Tibial artery (tissue), 4 donors: ENCODE measurements around the gene TSBP1.

Source experiments
- DNase-seq, 2 donors: peaks; one replicate each; pipeline ENCODE4 v3.0.0-alpha.2; 2019
- H3K27ac ChIP-seq, 2 donors: fragments of 200-600 bp; sonication (generic) in 1 of 2; 1 replicate in 1 of 2; 2 replicates in 1 of 2; pipeline ENCODE4 v1.5.1; 2018 to 2019; ENCODE audit warnings: mild to moderate bottlenecking in 1 of 2
- H3K27me3 ChIP-seq, 2 donors: fragments of 200-600 bp; sonication (generic) in 1 of 2; one replicate each; pipeline versions ENCODE4 v1.5.1 to v1.6.0; 2016 to 2019
- H3K36me3 ChIP-seq, 3 donors: fragments of 200-600 bp; sonication (generic) in 2 of 3; one replicate each; pipeline ENCODE4 v1.5.1; 2016 to 2019; ENCODE audit warnings: mild to moderate bottlenecking in 2 of 3
- H3K4me1 ChIP-seq, 4 donors: fragments of 200-600 bp; sonication (generic) in 2 of 4; 1 replicate in 3 of 4; 2 replicates in 1 of 4; pipeline ENCODE4 v1.5.1; 2016 to 2019
- H3K4me3 ChIP-seq, 2 donors: fragments of 200-600 bp; sonication (generic) in 1 of 2; 1 replicate in 1 of 2; 2 replicates in 1 of 2; pipeline ENCODE4 v1.5.1; 2018 to 2019; ENCODE audit warnings: mild to moderate bottlenecking in 2 of 2
- H3K9me3 ChIP-seq, 3 donors: fragments of 200-600 bp; sonication (generic) in 1 of 3; one replicate each; pipeline ENCODE4 v1.5.1; 2016 to 2019
- intact Hi-C: fragments of 100-400 bp; cut with DNase I; formaldehyde crosslinking; loops from one replicate; pipeline ENCODE4 v1.15.0; 2023; ENCODE audit warnings: low total_unique reads
- TF ChIP-seq, protein P1 (sequence below), 2 experiments: fragments of 200-600 bp in 1 of 2; fragments of 450-650 bp in 1 of 2; IDR thresholded peaks; one replicate each; pipeline ENCODE4 v1.5.1; 2017 to 2019; ENCODE audit warnings: antibody characterized with exemption in 2 of 2, mild to moderate bottlenecking in 1 of 2, moderate library complexity in 1 of 2

Gene TSBP1

DNA sequence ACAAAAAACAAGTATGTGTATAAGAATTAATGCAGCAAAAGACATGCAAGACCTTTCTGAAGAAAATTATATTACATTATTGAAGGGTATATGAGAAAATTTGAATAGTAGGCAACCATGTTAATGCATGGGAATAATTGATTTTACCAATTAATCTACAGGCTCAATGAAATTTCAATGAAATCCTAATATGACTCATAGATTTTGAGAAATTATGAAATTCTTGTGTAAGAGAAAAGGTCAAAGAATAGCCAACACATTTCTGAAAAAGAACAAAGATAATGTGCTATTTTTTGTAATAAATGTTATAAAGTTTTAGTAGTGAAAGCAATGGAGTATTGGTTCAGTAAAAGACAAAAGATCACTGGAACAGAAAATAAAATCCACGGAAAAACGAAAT is 18.4 kb downstream of the TSBP1 start:
- no peak for DNase-seq
- Histone ChIP-seq H3K27ac (no peak overlapping the region), H3K27me3 (no peaks in the 10 kb centered on the region), H3K9me3 (no peaks in the 10 kb centered on the region), H3K36me3 (no peaks in the 10 kb centered on the region), H3K4me1 (no peaks in the 10 kb centered on the region), H3K4me3 (no peak overlapping the region)
- intact Hi-C loops, result no loop called here
- TF ChIP-seq, protein P1, sequence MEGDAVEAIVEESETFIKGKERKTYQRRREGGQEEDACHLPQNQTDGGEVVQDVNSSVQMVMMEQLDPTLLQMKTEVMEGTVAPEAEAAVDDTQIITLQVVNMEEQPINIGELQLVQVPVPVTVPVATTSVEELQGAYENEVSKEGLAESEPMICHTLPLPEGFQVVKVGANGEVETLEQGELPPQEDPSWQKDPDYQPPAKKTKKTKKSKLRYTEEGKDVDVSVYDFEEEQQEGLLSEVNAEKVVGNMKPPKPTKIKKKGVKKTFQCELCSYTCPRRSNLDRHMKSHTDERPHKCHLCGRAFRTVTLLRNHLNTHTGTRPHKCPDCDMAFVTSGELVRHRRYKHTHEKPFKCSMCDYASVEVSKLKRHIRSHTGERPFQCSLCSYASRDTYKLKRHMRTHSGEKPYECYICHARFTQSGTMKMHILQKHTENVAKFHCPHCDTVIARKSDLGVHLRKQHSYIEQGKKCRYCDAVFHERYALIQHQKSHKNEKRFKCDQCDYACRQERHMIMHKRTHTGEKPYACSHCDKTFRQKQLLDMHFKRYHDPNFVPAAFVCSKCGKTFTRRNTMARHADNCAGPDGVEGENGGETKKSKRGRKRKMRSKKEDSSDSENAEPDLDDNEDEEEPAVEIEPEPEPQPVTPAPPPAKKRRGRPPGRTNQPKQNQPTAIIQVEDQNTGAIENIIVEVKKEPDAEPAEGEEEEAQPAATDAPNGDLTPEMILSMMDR (IDR thresholded peaks at IDR 0.05), result no peak

DNA sequence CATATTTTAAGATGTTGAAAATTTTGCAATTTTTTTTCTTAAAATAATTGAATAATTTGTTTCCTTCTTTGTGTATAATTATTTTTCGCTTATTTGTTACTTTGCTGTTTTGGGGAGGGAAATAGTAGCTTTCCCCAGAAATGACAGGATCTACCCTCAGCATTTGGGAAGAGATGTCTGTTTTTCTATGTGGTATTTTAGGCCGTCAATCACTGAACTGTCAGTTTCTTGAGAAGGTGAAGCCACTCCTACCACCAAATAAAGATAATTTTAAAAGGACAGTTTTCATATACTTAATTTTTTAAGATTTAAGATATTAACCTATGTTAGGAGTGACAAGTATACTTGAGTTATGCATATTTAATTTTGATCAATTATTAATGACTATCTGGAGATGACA is 31.5 kb downstream of the TSBP1 start:
- no peaks in the 10 kb centered on the region for H3K27me3 ChIP-seq
- no peaks in the 10 kb centered on the region for H3K4me1 ChIP-seq
- intact Hi-C loops, result no loop called here
- no peaks in the 10 kb centered on the region for H3K9me3 ChIP-seq
- no peak for DNase-seq
- no peaks in the 10 kb centered on the region for H3K36me3 ChIP-seq
- H3K4me3 ChIP-seq, result no peak overlapping the region
- TF ChIP-seq, protein P1 (IDR thresholded peaks at IDR 0.05), result no peak
- H3K27ac ChIP-seq, result no peak overlapping the region

DNA sequence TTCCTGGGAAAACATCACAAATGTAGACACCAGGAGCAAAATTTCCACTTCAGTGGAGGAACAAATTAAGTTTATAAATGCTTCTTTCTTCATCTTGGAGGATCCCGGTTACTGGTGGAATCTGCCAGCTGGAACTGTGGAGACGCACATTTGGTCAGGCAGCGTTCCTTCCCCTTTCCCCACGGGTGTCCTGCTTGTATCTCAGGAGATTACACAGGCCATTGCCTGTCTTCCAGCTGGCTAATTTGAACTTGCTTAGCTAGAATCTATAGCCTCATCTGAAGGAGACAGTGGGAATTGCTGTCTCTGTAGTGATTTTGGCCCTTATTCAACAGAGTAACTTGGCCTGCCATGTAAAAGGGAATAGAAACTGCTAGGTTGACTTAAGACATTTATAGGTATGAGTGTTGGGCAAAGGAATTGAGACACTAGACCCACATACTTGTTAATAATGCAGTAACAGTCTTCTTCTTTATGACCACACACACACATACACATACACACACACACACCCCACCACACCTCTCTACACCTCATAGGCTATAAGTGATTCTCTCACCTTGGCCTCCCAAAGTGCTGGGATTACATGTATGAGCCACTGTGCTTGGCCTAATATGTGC is 34.4 kb downstream of the TSBP1 start:
- Histone ChIP-seq H3K4me3 (no peak overlapping the region), H3K27ac (no peak overlapping the region), H3K27me3 (no peaks in the 10 kb centered on the region), H3K36me3 (no peaks in the 10 kb centered on the region), H3K4me1 (no peaks in the 10 kb centered on the region), H3K9me3 (no peaks in the 10 kb centered on the region)
- intact Hi-C loops, result no loop called here
- TF ChIP-seq, protein P1 (IDR thresholded peaks at IDR 0.05), result no peak
- DNase-seq, result no peak

DNA sequence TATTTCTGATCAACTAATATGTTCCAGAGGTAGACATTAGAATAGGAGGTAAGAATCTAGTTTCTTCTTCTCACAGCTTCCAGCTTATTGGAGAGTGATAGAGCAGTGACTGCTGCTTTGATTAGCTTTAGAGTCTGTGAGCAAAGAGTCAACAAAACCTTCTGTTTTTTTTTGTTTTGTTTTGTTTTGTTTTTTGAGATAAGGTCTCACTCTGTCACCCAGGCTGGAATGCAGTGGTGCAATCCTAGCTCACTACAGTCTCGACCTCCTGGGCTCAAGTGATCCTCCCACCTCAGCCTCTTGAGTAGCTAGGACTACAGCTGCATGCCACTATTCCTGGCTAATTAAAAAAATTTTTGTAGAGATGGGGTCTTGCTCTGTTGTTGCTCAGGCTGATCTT is 39.3 kb downstream of the TSBP1 start:
- TF ChIP-seq, protein P1 (IDR thresholded peaks at IDR 0.05), result no peak
- no peak overlapping the region for H3K27ac ChIP-seq
- no peak overlapping the region for H3K4me3 ChIP-seq
- H3K36me3 ChIP-seq, result no peaks in the 10 kb centered on the region
- no peaks in the 10 kb centered on the region for H3K9me3 ChIP-seq
- no peaks in the 10 kb centered on the region for H3K27me3 ChIP-seq
- no peak for DNase-seq
- H3K4me1 ChIP-seq, result no peaks in the 10 kb centered on the region
- intact Hi-C loops, result no loop called here

DNA sequence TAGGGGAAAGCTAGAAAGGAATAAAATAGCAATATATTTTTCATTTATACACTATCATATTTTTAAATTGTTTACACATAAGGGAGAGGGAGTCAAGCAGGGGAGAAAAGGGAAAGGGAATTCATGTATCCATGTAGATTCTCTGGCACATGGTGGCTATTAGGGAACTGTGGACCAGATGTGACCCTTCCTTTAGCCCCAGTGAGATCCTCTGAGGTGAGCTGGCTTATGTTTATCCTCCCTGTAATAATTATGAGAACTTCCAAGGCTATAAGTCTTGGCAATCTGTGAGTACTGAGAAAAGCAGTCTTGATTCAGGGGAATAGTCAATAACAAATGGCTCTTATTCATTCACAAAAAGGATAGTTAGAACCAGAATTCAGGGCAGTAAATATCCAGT is 42.6 kb downstream of the TSBP1 start:
- no peaks in the 10 kb centered on the region for H3K27me3 ChIP-seq
- no peaks in the 10 kb centered on the region for H3K36me3 ChIP-seq
- intact Hi-C loops, result no loop called here
- no peaks in the 10 kb centered on the region for H3K9me3 ChIP-seq
- DNase-seq, result no peak
- no peaks in the 10 kb centered on the region for H3K4me1 ChIP-seq
- H3K27ac ChIP-seq, result no peak overlapping the region
- TF ChIP-seq, protein P1 (IDR thresholded peaks at IDR 0.05), result no peak
- no peak overlapping the region for H3K4me3 ChIP-seq

DNA sequence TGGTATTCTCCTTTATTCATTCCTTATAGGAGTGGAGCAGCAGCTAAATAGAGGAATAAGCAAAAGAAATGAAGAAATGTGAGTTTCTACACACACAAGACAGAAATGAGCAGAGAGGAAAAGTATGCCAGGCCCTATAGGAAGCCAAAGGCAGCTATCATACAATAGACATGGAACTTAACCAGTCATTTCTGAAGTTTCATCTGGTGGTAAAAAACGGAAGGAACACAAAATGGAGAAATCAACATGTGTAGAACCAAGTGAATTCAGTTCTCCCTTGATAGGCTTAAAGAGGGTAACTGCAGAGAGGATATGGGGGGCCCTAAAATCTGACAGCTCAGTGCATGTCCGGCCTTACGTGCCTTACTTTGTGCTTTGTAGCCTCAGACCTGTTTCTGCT is 44.6 kb downstream of the TSBP1 start:
- TF ChIP-seq, protein P1 (IDR thresholded peaks at IDR 0.05), result no peak
- Histone ChIP-seq H3K27me3 (no peaks in the 10 kb centered on the region), H3K9me3 (no peaks in the 10 kb centered on the region), H3K4me3 (no peak overlapping the region), H3K4me1 (no peaks in the 10 kb centered on the region), H3K27ac (no peak overlapping the region), H3K36me3 (no peaks in the 10 kb centered on the region)
- intact Hi-C loops, result no loop called here
- DNase-seq, result no peak
